Stimulated activated CD4-positive, alpha-beta T cell treated with anti-CD3 and anti-CD28 coated beads, Interleukin-2, amount 100 ng/mL, for 24 hours (primary cell): ENCODE results near the gene MRPS9.

Experiments
- DNase-seq, 2 donors: peaks; one replicate each; pipeline ENCODE4 v3.0.0-alpha.2; 2020

MRPS9 gene

DNA sequence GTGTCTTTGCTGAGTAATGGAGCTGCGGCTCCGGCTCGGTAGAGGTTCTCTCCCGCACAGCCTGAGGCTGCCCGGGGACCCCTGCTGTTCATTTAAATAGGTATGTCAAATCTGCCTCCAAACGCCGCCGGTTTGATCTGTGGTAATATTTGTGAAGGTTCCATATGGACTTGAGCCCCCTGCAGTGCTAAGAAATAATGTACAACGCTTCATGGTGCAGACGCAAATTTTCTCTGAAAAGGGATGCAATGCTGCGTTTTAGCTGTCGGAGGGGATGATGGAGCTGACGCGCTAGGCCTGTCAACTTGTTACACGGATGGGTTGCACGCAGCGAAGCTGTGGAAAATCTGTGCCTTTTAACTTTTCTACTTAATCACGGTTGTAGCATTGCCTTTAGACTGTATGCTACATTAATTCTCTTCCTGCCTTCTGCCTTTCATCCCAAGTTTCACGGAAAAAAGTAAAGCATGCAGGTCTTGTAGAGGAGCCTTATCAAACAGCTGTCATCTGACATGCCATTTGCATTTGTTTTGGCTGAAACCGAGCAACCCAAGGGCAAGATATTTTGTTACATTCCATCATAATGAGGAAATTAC is 43.2 kb downstream of the MRPS9 start:
- DNase-seq, result no peak

DNA sequence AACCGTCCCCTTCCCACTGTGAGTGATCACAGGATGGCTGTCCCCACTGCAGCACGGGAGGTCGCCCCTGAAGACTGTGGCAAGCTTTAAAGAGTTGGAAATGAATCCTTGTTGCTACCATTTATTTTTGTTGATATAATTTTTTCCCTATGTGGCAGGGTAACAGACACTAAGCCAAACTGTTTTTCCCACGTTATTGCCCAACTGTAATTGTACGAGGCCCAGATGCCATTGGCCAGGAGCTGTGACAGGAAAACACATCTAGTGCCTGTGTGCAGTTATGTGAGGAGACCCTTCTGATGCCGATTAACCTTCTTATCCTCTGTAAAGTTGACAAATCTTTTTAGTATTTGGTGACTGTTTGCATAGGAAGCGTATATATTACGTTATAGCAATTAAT is 44.2 kb downstream of the MRPS9 start:
- DNase-seq, result no peak

DNA sequence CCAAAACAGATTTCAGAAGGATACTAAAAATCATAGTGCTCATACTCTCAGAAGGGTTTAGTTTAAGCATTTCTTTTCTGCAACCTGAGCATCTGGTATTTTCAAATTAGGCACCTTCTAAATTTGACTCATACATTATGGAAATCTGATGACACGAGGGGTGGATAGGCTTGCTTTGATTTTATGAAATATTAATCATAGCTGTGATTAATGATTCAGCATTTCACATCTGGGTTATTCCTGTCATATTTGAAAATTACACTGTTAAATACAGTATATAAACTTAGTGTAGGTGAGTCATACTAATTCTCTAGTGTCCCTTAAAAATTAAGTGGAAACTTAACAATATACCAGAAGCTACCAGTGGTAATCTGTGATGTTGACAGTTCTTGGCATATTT is 47.7 kb downstream of the MRPS9 start:
- DNase-seq, result no peak

DNA sequence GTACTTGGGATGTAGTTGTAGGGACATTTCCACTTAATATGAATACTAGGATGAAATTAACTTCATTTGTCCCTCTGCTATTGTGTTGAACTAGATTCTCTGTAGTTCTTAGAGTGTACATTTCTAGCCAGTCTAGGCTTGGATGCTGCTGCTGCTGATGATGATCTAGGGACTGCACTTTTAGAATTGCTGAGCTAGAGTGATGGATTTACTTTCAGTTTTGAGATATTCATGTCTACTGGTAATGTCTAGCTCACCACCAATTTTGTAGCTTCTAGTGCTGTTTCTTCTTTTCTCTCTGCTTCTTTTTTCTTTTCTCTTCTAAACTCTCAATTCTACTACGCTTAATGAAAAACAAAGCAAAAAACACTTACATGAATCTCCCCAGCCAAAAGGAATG is 49.4 kb downstream of the MRPS9 start:
- DNase-seq, result no peak

DNA sequence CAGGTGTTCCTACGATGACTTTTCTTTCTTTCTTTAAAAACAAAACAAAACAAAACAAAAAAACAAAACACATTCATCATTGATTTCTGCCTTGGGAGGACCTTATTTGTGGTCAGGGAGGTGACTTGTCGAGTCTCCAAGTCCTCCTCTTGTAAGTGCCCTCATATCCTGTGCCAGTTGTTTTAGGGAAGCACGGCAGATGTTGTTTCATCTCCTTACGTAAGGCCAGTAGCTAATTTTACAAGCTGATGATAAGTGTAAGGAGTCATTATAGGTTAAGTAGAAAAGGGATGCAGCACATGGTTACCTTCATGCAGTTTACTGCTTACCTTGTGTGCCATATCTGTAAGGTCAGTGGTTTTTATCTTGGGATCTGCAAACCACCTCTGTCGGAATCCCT is 52.2 kb downstream of the MRPS9 start:
- no peak for DNase-seq

DNA sequence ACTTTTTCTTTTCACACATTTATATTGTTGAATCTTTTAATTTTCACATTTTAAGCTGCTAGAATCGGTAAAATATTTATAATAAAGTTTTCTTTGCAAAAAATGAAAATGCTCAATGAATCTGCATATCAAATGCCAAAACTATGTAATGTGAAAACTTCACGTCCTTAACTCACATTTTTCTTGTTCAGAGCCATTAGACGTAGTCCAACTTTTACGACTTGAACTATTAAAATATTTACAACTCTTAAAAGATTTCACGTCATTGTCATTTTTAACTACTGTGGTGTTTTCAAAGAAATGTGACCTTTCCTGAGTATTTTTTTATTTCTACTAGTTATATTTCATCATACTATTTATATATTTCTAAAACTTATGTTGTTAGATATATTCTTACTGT is 54.9 kb downstream of the MRPS9 start:
- no peak for DNase-seq

DNA sequence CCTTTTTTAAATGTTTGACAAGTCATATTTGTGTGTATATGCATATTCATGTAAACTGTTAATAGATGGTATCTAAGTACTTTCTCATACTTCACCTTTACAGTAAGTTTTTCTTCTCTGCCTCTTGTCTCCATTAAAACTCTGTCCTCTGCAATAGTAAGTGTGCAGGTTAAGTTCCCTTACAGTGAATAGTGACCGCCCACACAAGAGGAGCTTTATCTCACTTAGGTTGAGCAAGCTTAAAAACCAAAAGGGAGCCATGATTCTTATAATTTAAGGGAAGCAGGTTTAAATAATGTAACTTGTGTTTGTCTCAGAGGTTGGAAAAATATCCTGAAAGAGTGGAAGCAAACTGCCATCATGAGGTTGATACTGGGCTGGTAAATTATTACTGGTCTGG is 61.3 kb downstream of the MRPS9 start:
- DNase-seq, result no peak

DNA sequence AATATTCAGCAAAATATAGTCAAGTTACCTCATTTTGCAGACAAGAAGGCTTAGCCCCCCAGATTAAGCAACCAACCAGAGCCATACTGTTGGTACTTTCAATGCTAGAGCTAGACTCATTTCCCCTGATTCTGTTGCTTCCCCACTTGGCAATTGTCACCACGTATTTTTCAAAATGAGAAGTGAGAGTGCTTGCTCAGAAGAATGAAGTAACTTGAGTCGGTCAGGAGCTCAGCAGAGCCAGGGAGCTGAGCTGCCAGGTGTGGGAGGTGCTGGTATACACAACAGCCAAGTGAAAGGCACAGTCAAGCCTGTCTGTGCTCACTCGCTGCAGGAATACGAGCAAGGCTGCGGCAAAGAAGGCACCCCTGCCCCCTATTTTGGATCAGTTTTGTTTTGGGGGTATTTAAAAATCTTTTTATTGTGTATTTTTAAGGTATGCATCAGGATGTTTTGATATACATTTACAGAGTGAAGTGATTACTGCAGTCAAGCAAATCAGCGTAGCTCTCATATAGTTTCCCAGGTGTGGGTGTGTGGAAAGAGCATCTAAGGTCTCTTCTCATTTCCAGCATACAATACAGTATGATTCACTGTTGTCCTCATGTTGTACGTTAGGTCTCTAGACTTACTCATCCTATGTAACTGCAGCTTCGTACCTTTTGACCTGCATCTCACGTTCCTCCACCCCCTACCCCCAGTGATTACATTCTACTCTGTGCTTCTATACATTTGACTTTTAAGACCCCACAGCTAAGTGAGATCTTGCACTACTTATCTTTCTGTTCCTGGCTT is 62.4 kb downstream of the MRPS9 start:
- no peak for DNase-seq

DNA sequence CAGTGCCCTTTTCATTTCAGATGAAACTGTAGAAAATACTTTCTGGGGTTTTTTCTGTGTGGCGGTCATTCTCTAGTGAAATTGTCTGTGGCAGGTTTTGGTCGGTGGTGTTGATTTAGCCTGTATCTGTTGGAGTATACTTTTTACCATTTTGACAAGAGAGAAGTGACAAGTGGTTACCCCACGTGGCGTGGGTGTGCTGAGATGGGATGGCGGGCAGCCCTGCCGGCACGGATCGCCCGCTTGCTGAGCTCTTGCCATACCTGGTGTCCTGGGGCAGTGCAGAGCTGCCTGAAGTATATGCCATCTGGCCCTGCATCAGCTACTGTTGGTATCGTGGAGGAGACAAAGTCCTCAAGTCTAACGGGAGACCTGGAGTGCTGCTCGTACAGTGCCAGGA is 64.1 kb downstream of the MRPS9 start:
- no peak for DNase-seq

DNA sequence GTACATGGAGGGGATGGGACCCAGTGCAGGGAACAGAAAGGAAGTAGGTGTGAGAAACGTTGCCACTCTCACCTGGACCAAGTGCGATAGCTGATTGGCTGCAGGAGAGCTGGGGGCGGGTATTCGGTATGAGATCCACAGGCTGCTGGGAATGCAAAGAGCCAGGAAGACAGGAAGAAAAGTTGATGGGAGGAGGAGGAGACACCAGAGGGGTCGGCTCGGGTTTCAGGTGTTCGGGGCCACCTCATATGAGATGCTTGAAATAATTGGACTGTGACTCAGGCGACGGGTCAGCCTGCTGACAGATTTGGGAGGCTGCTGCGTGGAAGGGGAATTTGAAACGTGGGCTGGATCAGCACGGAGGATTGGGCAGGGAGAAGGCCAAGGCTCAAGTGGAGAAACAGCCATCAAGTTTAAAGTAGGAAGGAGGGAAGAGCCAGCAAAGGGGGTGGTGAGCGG is 65.1 kb downstream of the MRPS9 start:
- DNase-seq, result no peak

DNA sequence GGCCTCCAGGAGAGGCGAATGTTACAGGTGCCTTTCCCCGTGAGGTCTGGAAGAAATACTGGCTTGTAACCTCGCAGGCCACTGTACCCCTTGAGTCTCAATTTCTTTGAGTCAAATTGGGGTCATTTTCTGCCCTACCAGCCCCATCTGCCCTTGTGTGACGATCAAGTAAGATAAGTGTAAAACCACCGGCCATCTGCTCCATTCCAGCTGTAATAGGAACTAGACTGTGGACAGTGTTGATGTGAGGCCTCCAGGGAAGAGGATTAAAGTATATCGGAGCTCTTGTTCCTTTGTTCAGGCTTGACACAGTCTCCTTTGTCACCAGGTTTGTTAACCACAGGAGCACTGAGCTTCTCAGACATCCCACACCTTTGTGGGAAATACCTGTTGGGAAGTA is 65.6 kb downstream of the MRPS9 start:
- DNase-seq, result no peak

DNA sequence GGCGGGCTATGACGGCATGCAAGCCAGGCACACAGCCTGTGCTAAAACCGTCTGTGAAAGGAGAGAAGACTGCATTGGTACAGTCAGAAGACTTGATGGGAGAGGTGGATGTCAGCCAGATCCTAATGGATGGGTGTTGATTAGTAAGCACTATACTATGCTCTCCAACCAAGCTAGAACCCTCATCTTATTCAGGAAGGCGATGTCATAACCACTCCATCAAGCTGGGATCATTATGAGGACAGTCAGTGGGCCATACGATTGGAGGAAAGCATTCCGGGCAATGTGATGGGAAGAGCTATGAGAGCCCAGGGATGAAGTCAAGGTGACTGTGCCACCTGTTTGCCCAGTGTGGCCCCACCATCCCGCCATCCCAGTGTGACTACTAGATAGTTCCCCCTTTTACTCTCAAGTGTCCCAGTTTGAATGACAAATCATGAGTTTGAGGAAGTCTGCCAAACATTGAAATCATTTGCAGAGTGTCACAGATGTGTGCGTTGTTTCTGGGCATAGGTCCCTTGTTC is 66.4 kb downstream of the MRPS9 start:
- DNase-seq, result no peak

DNA sequence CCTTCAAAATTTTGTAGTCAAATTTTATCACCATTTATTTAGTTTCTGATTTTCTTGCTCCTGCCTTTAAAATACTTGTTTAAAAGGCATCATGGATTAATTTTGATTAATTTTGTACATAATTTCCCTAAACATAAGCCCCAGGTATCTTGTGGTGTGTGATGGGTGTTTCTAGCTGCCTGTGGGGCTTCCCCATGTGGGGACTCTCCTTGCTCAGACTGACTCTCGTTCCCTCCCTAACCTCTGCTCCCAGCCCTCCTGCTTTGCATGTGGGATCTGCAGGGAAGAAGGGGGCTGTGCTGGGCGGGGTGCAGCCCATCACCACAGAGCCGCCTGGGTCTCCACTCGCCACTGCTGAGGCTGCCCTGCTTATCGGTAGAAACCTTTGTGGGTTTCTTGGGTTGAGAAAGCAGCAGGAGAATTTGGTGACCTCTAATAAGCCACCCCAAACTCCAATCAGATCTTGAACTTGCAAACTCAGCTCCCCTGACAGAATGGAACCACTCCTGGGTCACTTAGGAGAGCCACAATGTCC is 72.5 kb downstream of the MRPS9 start:
- DNase-seq, result no peak

DNA sequence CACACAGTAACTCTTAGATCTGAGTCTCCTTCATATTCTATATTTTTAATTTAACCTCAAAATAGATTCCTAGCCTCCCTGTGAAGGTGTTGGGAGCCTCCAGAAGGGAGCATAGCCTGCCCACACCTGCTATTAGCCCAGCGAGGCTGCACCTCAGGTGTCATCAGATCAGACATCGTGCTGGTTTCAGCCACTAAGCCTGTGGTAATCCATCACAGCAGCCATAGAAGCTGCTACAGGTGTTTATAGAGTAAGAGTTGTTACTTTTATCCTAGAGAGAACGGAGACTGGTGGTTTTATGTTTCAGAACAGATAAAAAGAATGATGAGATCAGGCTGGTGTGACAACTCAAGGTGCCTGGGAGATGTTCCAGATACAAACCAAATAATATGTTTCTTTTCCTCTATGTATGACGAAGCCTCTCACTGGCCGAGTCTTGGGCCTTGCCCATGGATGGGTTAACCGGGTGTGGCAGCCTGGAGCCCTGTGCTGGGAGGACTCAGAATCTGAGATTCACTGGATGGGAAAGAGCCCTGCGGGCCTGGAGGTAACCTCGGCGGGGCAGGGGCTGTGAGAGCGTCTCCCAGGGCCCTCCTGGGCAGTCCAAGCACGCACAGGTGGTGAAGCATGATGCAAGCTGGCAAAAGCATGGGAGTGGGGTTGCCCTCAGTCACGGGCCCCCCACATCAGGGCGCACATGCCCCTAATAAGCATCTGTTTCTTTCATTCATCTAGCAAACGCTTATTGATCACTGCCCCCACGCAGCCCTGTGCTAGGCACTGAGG is 73.7 kb downstream of the MRPS9 start:
- DNase-seq, result no peak

DNA sequence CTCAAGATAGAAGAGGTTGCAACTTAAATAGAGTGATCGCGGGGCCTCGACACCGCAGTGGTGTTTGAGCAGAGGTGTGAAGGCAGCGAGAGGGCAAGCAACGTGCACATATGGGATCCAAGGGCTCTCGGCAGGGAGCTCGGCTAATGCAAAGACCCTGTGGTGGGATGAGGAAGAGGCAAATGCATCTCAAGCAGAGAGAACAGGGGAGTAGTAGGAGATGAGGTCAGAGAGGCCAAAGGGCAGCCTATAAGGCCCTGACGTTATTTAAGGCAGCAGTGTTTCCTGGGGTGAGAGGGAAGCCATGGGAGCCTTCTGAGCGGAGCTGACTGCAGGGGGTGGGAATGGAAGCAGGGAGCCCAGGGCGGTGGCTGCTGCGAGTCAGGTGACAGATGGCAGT is 74.5 kb downstream of the MRPS9 start:
- no peak for DNase-seq

DNA sequence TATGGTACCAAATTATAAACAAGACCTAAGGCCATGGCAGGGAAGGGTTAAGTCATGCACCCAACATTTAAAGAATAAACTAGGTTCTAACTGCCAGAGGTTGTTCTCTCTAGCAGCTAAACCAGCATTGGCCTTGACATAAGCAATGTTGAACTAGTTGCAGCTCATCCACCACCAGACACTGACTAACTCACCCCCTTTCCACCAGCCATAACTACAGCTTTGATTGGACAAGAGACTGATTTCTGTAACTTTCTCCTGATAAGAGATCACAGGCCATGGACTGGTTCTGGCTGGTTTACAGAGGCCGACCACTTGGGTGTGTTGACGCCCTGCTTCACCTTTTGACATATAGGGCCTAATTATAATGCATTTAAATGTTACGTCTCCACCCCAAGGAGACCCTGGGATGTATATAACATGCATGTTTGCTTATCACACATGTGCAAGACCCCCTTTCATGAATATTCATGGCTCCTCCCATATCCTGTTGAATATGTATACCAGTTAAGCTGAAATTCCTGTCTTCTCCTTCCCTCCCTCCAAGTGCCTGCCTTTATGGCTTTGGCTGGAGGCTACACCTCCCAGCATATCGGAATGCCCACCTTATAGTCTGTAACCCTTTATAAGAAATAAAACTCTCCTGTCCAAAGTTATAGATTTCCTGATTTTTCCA is 75.9 kb downstream of the MRPS9 start:
- DNase-seq, result no peak

DNA sequence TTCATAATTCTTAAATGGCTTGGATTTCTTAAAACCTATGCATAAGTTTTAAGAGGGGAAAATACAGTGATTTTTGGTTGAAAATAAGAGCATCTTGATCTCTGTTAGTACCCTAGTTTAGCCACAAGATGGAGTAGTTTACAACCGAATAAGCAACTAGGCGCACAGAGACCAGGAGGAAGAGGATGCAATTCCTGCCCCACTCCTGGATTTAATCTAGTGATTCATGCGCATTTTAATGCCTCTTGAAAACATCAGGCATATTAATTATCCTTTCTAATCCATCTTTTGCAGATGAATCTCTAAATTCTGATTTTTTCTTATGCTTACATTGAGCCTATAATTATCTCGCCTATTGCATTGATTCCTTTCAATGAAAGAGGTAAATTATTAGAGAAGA is 76.7 kb downstream of the MRPS9 start:
- no peak for DNase-seq

DNA sequence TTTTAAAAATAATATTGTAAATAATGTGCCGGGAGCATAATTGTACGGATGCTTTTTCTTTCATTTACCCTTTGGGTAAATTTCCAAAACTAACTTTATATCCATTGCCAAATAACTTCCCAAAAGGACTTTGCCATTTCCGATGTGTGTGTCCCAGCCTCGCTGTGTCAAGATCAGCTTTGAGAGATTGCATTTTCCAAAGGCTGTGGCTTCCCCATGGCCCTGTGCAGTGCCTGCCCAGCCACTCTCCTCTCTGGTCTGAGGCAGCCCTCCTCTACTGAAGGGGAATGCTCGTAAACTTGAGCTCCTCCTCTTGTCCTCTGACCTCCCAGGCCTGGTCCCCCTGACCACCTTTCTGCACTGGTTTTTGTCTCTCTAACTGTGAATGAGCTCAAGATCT is 78.5 kb downstream of the MRPS9 start:
- no peak for DNase-seq

DNA sequence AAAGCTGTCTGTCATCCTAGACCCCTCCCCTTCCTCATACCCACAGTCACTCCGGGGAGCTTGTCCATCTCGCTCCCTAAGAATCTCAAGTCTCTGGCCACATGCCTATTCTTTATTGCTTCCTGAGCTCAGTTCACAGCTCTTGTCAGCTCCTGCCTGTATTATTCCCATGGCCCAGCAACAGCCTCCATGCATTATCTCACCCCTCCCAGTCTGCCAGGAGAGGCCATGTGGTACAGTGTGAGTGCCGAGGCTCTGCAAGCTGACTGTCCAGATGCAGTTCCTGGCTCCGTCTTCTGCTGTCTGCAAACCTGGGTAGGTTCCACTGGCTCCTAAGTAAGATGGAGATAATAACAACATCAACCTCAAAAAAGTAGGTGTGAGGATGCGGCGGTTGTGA is 79.7 kb downstream of the MRPS9 start:
- no peak for DNase-seq

DNA sequence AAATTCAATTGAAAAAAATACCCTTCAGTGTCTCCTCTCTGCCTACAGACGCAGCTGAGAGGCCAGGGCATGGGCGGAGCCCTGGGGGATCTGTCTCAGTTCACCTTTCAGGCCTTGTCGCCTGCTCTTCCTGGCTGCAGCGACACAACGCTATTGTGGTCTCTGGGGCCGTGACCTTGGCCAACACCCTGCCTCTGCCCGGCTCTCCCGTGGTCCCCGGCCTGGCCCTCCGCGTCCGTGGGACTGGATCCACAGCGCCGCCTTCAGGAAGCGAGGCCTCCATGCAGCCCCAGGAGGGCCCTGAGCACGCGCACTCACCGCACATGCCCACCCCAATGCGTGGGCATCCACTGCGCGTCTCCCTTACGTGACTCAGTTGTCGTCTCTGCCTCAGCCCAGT is 81.1 kb downstream of the MRPS9 start:
- peak in 1 of 2 donors; percentile 8 for DNase-seq

DNA sequence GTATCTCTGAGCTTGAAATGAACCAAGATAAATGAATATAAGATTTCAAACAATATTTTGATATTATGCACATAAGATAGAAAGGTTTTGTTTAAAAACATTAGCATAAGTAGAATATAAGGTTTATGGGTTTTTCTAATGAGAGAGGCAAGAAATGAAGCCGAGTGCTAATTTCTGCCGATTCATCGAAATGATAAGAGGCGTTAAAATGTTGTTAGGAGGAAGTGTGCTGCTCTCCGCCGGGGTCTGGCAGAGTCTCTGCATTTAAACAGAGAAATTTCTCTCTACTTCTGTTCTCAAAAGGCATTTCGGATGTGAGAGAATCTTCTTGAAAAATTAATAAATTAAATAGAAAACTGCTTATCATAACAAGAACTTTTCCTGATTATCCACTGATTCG is 83.6 kb downstream of the MRPS9 start:
- DNase-seq, result no peak

DNA sequence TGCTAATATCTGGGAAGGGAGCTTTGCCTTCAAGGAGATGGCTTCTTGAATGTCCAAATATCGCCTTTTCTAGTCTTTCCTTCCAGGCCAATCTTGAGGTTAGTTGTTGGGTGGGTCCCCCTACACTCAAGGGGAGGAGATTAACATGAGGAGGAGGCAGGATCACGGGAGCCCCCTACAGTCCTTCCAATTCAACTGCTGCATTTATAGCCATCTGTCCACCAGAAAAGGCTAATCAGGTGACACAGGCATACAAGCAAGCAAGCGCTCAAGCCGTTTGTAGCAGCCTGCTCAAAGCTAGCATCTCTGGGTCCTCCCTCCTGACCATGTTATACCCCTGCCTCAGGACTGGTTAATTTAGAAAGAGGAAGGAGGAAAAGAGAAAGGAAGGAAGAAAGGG is 87.6 kb downstream of the MRPS9 start:
- DNase-seq, result no peak

DNA sequence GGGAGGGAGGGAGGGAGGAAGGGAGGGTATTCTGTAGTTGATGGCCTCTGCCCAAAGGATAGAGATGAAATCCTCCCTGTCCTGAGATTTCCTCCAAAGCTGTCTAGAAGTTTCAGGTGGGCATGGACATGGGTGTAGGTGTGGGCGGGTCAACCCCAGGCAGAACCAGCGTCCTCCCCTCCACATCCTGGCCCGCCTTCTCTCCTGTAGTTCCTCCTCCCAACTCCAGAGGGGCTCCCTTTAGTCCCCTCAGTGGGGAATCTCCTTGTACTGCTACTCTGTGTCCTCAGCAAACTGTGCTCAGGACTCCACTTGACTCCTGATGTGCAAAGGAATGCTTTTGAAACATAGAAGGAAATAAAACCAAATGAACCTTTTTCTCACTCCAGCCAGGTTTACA is 88.1 kb downstream of the MRPS9 start:
- DNase-seq, result no peak
